ENCODE data around the gene CDC25B. TPM values are rescaled to one million over a fixed set of nuclear protein-coding genes. Genes with fewer than 3 reads are reported as not detected.
A peak's percentile ranks its signal among the peaks of the same experiment; 100 is the strongest.

CDC25B gene
- total and polyA plus RNA-seq, 2 of the 13 experiments (the other 11 are each of a cell fraction or from before 2014, with no cell fraction given): 14.5 to 19.4 TPM

- TF ChIP-seq CEBPZ (IDR thresholded peaks at IDR 0.05; ENCODE audit: low read length): no peak
- TF ChIP-seq ZNF556 (CRISPR knock-in tag; IDR thresholded peaks at IDR 0.05; ENCODE audit: borderline replicate concordance): no peak
- TF ChIP-seq ZNF382 (CRISPR knock-in tag; IDR thresholded peaks at IDR 0.05; ENCODE audit: borderline replicate concordance): no peak
- TF ChIP-seq ZNF552 (CRISPR knock-in tag; IDR thresholded peaks at IDR 0.05; ENCODE audit: borderline replicate concordance): peak; percentile 73; the same call in 1 of the 2 replicates
- TF ChIP-seq AGO1 (IDR thresholded peaks at IDR 0.05; ENCODE audit: low read depth, low read length, poor library complexity, severe bottlenecking): peak; percentile 90
- no peak for TF ChIP-seq NAIF1 (CRISPR knock-in tag; IDR thresholded peaks at IDR 0.05; ENCODE audit: borderline replicate concordance)
- no peak for TF ChIP-seq ZNF496 (CRISPR knock-in tag; IDR thresholded peaks at IDR 0.05; ENCODE audit: insufficient replicate concordance)
- TF ChIP-seq U2AF2 (IDR thresholded peaks at IDR 0.05; ENCODE audit: low read depth, low read length): no peak
- TF ChIP-seq CENPX (CRISPR knock-in tag; IDR thresholded peaks at IDR 0.05): no peak
- 0 out of 2 replicates have a peak, but pooled peaks have one; percentile 67 for TF ChIP-seq ZNF619 (CRISPR knock-in tag; IDR thresholded peaks at IDR 0.05)
- TF ChIP-seq KDM5B (CRISPR knock-in tag; IDR thresholded peaks at IDR 0.05; ENCODE audit: borderline replicate concordance): peak; percentile 74
- peak; percentile 82; the same call in 1 of the 2 replicates for TF ChIP-seq ZBTB7A (CRISPR knock-in tag; IDR thresholded peaks at IDR 0.05)
- TF ChIP-seq ZNF607 (CRISPR knock-in tag; IDR thresholded peaks at IDR 0.05; ENCODE audit: borderline replicate concordance): no peak
- no peak for TF ChIP-seq JUNB (CRISPR knock-in tag; IDR thresholded peaks at IDR 0.05; ENCODE audit: borderline replicate concordance)
- 0 out of 2 replicates have a peak, but pooled peaks have one; percentile 56 for TF ChIP-seq KMT2A (CRISPR knock-in tag; IDR thresholded peaks at IDR 0.05)
- TF ChIP-seq POLR2A (IDR thresholded peaks at IDR 0.05; ENCODE audit: insufficient read depth in 1 of 2, low read depth in 2 of 2, low read length in 2 of 2): peak in 1 of 2 experiments; percentile 27; a peak in 1 of 4 replicates
- 0 out of 2 replicates have a peak, but pooled peaks have one; percentile 32 for TF ChIP-seq ZNF547 (CRISPR knock-in tag; IDR thresholded peaks at IDR 0.05)
- TF ChIP-seq ZNF530 (CRISPR knock-in tag; IDR thresholded peaks at IDR 0.05; ENCODE audit: low read depth): no peak
- 0 out of 2 replicates have a peak, but pooled peaks have one; percentile 36 for TF ChIP-seq KLF6 (CRISPR knock-in tag; IDR thresholded peaks at IDR 0.05)
- TF ChIP-seq HMGXB4 (CRISPR knock-in tag; IDR thresholded peaks at IDR 0.05; ENCODE audit: borderline replicate concordance in 1 of 2, low read depth in 1 of 2): peak; percentile 92 to 96; a peak in 3 of 4 replicates
- no peak for TF ChIP-seq ZNF749 (CRISPR knock-in tag; IDR thresholded peaks at IDR 0.05; ENCODE audit: borderline replicate concordance)
- no peak for TF ChIP-seq SIX1 (CRISPR knock-in tag; IDR thresholded peaks at IDR 0.05; ENCODE audit: borderline replicate concordance)
- no peak for TF ChIP-seq MLX (CRISPR knock-in tag; IDR thresholded peaks at IDR 0.05)
- no peak for TF ChIP-seq ATRX (CRISPR knock-in tag; IDR thresholded peaks at IDR 0.05; ENCODE audit: borderline replicate concordance)
Measured at GRCh38 chr20:3749689-3750531, 46.2 kb upstream of the CDC25B start (continued).

Data from HepG2 (cell line).